WTC11 (cell line): ENCODE data around the gene FBXO7. TPM values are rescaled to one million over a fixed set of nuclear protein-coding genes. Genes with fewer than 3 reads are reported as not detected.

ENCODE experiments used
- ATAC-seq: fragments of 200-7000 bp; cut with Tn5 transposase; 2 replicates; pipeline ENCODE4 v1.10.0; 2021; ENCODE audit warnings: mild to moderate bottlenecking, moderate library complexity
- CTCF ChIA-PET: fragments of 300-600 bp; sonication (Branson Sonifier 250); formaldehyde crosslinking; loops from one replicate; lab custom pipeline; 2021; ENCODE audit warnings: antibody characterized with exemption; lab: Charles Lee
- POLR2A ChIA-PET: fragments of 350-600 bp; sonication (Branson Sonifier 250); formaldehyde crosslinking; loops from one replicate; lab custom pipeline; 2021; ENCODE audit warnings: antibody characterized with exemption; lab: Charles Lee
- DNase-seq: peaks from one replicate; pipeline ENCODE4 v3.0.0; 2021; ENCODE audit warnings: low spot score
- H3K27ac Mint-ChIP-seq: 2 replicates; pipeline ENCODE4 v1.8.0; 2021; ENCODE audit warnings: mixed read lengths
- H3K27me3 Mint-ChIP-seq: 2 replicates; pipeline ENCODE4 v1.8.0; 2021; ENCODE audit warnings: low read depth, mild to moderate bottlenecking, moderate library complexity, mixed read lengths
- H3K36me3 Mint-ChIP-seq: 2 replicates; pipeline ENCODE4 v1.8.0; 2021; ENCODE audit warnings: mixed read lengths
- H3K4me1 Mint-ChIP-seq: 2 replicates; pipeline ENCODE4 v1.8.0; 2022; ENCODE audit warnings: mixed read lengths
- H3K4me3 Mint-ChIP-seq: 2 replicates; pipeline ENCODE4 v1.8.0; 2021; ENCODE audit warnings: mild to moderate bottlenecking, moderate library complexity, mixed read lengths
- H3K9me3 Mint-ChIP-seq: 2 replicates; pipeline ENCODE4 v1.8.0; 2021; ENCODE audit warnings: mixed read lengths
- CBFB ChIP-seq: sonication (generic); formaldehyde crosslinking; IDR thresholded peaks from 2 replicates; pipeline ENCODE4 v1.8.1; 2022; ENCODE audit warnings: mild to moderate bottlenecking, low read depth, missing genetic modification reagents
- E2F4 ChIP-seq: sonication (generic); formaldehyde crosslinking; IDR thresholded peaks from 2 replicates; pipeline ENCODE4 v1.8.1; 2022; ENCODE audit warnings: low read depth, mild to moderate bottlenecking, moderate library complexity, missing genetic modification reagents, borderline replicate concordance
- ELF4 ChIP-seq: sonication (generic); formaldehyde crosslinking; IDR thresholded peaks from 2 replicates; pipeline ENCODE4 v1.8.1; 2022; ENCODE audit warnings: low read depth, mild to moderate bottlenecking, moderate library complexity, missing genetic modification reagents
- ESRRA ChIP-seq: sonication (generic); formaldehyde crosslinking; IDR thresholded peaks from 2 replicates; pipeline ENCODE4 v1.8.1; 2022; ENCODE audit warnings: mild to moderate bottlenecking, missing genetic modification reagents, borderline replicate concordance
- FOXP1 ChIP-seq: sonication (generic); formaldehyde crosslinking; IDR thresholded peaks from 2 replicates; pipeline ENCODE4 v1.8.0; 2022; ENCODE audit warnings: missing genetic modification reagents, mild to moderate bottlenecking, moderate library complexity, borderline replicate concordance
- GABPB1 ChIP-seq: sonication (generic); formaldehyde crosslinking; IDR thresholded peaks from 2 replicates; pipeline ENCODE4 v1.8.1; 2023; ENCODE audit warnings: mild to moderate bottlenecking, missing genetic modification reagents
- MXD4 ChIP-seq: fragments of 250-450 bp; sonication (Bioruptor Pico); IDR thresholded peaks from 2 replicates; pipeline ENCODE4 v1.8.0; 2021; ENCODE audit warnings: mild to moderate bottlenecking, moderate library complexity, borderline replicate concordance
- TEAD4 ChIP-seq: sonication (generic); formaldehyde crosslinking; IDR thresholded peaks from 2 replicates; pipeline ENCODE4 v1.8.0; 2022; ENCODE audit warnings: mild to moderate bottlenecking, missing genetic modification reagents
- ZBTB43 ChIP-seq: sonication (generic); formaldehyde crosslinking; IDR thresholded peaks from 2 replicates; pipeline ENCODE4 v1.8.1; 2023; ENCODE audit warnings: mild to moderate bottlenecking, missing genetic modification reagents
- ZNF219 ChIP-seq: sonication (generic); formaldehyde crosslinking; IDR thresholded peaks from 2 replicates; pipeline ENCODE4 v1.8.0; 2023; ENCODE audit warnings: missing genetic modification reagents, mild to moderate bottlenecking, borderline replicate concordance
- total RNA-seq: library from RNA; stranded (reverse); gene quantifications from 3 replicates; pipeline ENCODE4 v1.2.3, GENCODE V29; 2021
- TF ChIP-seq, protein P1 (sequence below): fragments of 250-450 bp; sonication (Bioruptor Pico); IDR thresholded peaks from 2 replicates; pipeline ENCODE4 v1.9.0; 2021; ENCODE audit warnings: moderate library complexity, mild to moderate bottlenecking, inconsistent platforms, borderline replicate concordance
- TF ChIP-seq, protein P2 (sequence below): fragments of 200-600 bp; IDR thresholded peaks from 2 replicates; pipeline ENCODE4 v1.8.0; 2022; ENCODE audit warnings: antibody characterized with exemption
- TF ChIP-seq, protein P3 (sequence below): sonication (generic); formaldehyde crosslinking; IDR thresholded peaks from 2 replicates; pipeline ENCODE4 v1.8.1; 2023; ENCODE audit warnings: mild to moderate bottlenecking, missing genetic modification reagents, moderate library complexity
- TF ChIP-seq, protein P4 (sequence below): sonication (generic); formaldehyde crosslinking; IDR thresholded peaks from 2 replicates; pipeline ENCODE4 v1.8.0; 2022; ENCODE audit warnings: mild to moderate bottlenecking, missing genetic modification reagents

The FBXO7 gene
- total RNA-seq, 1 experiment from 2014 or later, result 59.4 TPM

GRCh38 chr22:32532820-32533128 is 58.2 kb downstream of the FBXO7 start:
- no peaks in the 10 kb centered on the region for H3K9me3 Mint-ChIP-seq
- H3K4me1 Mint-ChIP-seq, result peaks cover 7% of the 10 kb centered on the region

GRCh38 chr22:32533265-32534111 is 58.9 kb downstream of the FBXO7 start:
- Mint-ChIP-seq H3K27ac (no peak overlapping the region), H3K4me1 (peaks cover 7% of the 10 kb centered on the region), H3K36me3 (no peaks in the 10 kb centered on the region; the same call in 1 of the 2 replicates), H3K9me3 (peaks cover 5% of the 10 kb centered on the region; the same call in 1 of the 2 replicates), H3K27me3 (no peaks in the 10 kb centered on the region)
- ChIA-PET CTCF (interaction anchor here (5.8 kb wide), 1 partner anchor 264 kb away, joined by 73 read pairs; no protein-coding TSS in a partner anchor), POLR2A (no interaction called here)
- TF ChIP-seq ELF4 (CRISPR knock-in tag) (no peak), GABPB1 (CRISPR knock-in tag) (peak; percentile 91), CBFB (CRISPR knock-in tag) (no peak), ESRRA (no peak), ZNF219 (CRISPR knock-in tag) (no peak)
- TF ChIP-seq, protein P1, sequence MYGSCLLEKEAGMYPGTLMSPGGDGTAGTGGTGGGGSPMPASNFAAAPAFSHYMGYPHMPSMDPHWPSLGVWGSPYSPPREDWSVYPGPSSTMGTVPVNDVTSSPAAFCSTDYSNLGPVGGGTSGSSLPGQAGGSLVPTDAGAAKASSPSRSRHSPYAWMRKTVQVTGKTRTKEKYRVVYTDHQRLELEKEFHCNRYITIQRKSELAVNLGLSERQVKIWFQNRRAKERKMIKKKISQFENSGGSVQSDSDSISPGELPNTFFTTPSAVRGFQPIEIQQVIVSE, result no peak
- TF ChIP-seq, all 79 proteins: peak for 1
- ATAC-seq, result no peak
- no peak overlapping the region for H3K4me3 Mint-ChIP-seq
- DNase-seq, result no peak

More at GRCh38 chr22:32532820-32533128, 58.2 kb downstream of the FBXO7 start:
- ChIA-PET CTCF (interaction anchor here (1.0 to 5.8 kb wide), 3 partner anchors 50 to 264 kb away, joined by 3 to 73 read pairs (median 5); no protein-coding TSS in a partner anchor), POLR2A (no interaction called here)
- TF ChIP-seq ZBTB43 (CRISPR knock-in tag), result no peak
- TF ChIP-seq MXD4 (CRISPR knock-in tag), result no peak
- no peak for TF ChIP-seq FOXP1 (CRISPR knock-in tag)
- TF ChIP-seq, protein P2, sequence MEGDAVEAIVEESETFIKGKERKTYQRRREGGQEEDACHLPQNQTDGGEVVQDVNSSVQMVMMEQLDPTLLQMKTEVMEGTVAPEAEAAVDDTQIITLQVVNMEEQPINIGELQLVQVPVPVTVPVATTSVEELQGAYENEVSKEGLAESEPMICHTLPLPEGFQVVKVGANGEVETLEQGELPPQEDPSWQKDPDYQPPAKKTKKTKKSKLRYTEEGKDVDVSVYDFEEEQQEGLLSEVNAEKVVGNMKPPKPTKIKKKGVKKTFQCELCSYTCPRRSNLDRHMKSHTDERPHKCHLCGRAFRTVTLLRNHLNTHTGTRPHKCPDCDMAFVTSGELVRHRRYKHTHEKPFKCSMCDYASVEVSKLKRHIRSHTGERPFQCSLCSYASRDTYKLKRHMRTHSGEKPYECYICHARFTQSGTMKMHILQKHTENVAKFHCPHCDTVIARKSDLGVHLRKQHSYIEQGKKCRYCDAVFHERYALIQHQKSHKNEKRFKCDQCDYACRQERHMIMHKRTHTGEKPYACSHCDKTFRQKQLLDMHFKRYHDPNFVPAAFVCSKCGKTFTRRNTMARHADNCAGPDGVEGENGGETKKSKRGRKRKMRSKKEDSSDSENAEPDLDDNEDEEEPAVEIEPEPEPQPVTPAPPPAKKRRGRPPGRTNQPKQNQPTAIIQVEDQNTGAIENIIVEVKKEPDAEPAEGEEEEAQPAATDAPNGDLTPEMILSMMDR, result no peak
- Mint-ChIP-seq H3K27me3 (no peaks in the 10 kb centered on the region), H3K4me3 (no peak overlapping the region), H3K27ac (no peak overlapping the region), H3K36me3 (no peaks in the 10 kb centered on the region)
- DNase-seq (no peak), ATAC-seq (no peak)

- Mint-ChIP-seq H3K27me3 (no peaks in the 10 kb centered on the region), H3K4me1 (peaks cover 7% of the 10 kb centered on the region), H3K36me3 (no peaks in the 10 kb centered on the region; the same call in 1 of the 2 replicates), H3K9me3 (peaks cover 5% of the 10 kb centered on the region; the same call in 1 of the 2 replicates), H3K4me3 (no peak overlapping the region), H3K27ac (no peak overlapping the region)
- ChIA-PET CTCF (interaction anchor here (0.7 kb wide), 1 partner anchor 32 kb away, joined by 5 read pairs; no protein-coding TSS in a partner anchor), POLR2A (no interaction called here)
- TF ChIP-seq E2F4 (no peak), ZBTB43 (CRISPR knock-in tag) (no peak), TEAD4 (CRISPR knock-in tag) (no peak)
- TF ChIP-seq, protein P3, sequence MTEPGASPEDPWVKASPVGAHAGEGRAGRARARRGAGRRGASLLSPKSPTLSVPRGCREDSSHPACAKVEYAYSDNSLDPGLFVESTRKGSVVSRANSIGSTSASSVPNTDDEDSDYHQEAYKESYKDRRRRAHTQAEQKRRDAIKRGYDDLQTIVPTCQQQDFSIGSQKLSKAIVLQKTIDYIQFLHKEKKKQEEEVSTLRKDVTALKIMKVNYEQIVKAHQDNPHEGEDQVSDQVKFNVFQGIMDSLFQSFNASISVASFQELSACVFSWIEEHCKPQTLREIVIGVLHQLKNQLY (CRISPR knock-in tag), result no peak
- TF ChIP-seq, protein P4, sequence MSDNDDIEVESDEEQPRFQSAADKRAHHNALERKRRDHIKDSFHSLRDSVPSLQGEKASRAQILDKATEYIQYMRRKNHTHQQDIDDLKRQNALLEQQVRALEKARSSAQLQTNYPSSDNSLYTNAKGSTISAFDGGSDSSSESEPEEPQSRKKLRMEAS (CRISPR knock-in tag), result no peak
- DNase-seq (no peak), ATAC-seq (no peak)
Measured at GRCh38 chr22:32534252-32535235, 59.9 kb downstream of the FBXO7 start.
